CD8-positive, alpha-beta memory T cell (primary cell): Measurements from ENCODE around the gene MAEA. TPM values are rescaled to one million over a fixed set of nuclear protein-coding genes. Genes with fewer than 3 reads are reported as not detected.
A peak's percentile ranks its signal among the peaks of the same experiment; 100 is the strongest.
"Not testable (repeated sequence)": the region's sequence is repeated elsewhere in the genome, so short reads cannot be mapped to it uniquely, and the experiment has no call there.

Experiments
- CTCF ChIA-PET: fragments of 350-600 bp; sonication (Branson Sonifier 250); formaldehyde crosslinking; loops from one replicate; lab custom pipeline; 2021; ENCODE audit warnings: antibody characterized with exemption; lab: Charles Lee
- POLR2A ChIA-PET: fragments of 350-600 bp; sonication (Branson Sonifier 250); formaldehyde crosslinking; loops from one replicate; lab custom pipeline; 2021; ENCODE audit warnings: antibody characterized with exemption; lab: Charles Lee
- DNase-seq, 5 donors: peaks; one replicate each; pipeline versions ENCODE4 v3.0.0 to v3.0.0-alpha.2; 2020 to 2022; ENCODE audit warnings: mixed read lengths in 1 of 5
- H3K27ac ChIP-seq: one replicate; pipeline ENCODE4 v1.7.0; 2013; ENCODE audit warnings: low read depth, mild to moderate bottlenecking, low read length, moderate library complexity
- H3K27me3 ChIP-seq: 2 replicates; pipeline ENCODE4 v1.7.0; 2013; ENCODE audit warnings: low read length, mild to moderate bottlenecking; ENCODE audit not compliant: insufficient read depth, poor library complexity, severe bottlenecking
- H3K36me3 ChIP-seq: 2 replicates; pipeline ENCODE4 v1.7.0; 2013; ENCODE audit warnings: mild to moderate bottlenecking, low read length, moderate library complexity; ENCODE audit not compliant: insufficient read depth
- H3K4me1 ChIP-seq: 2 replicates; pipeline ENCODE4 v1.7.0; 2013; ENCODE audit warnings: mild to moderate bottlenecking, low read length, moderate library complexity; ENCODE audit not compliant: insufficient read depth
- H3K4me3 ChIP-seq: 2 replicates; pipeline ENCODE4 v1.7.0; 2013; ENCODE audit warnings: mild to moderate bottlenecking, low read length
- H3K9me3 ChIP-seq: 2 replicates; pipeline ENCODE4 v1.7.0; 2013; ENCODE audit warnings: mild to moderate bottlenecking, low read length
- H3K27ac Mint-ChIP-seq, 8 donors: one replicate each; pipeline ENCODE4 v1.8.0; 2020 to 2021; ENCODE audit warnings: mixed read lengths in 8 of 8, mild to moderate bottlenecking in 6 of 8, inconsistent platforms in 3 of 8, moderate library complexity in 3 of 8
- H3K27me3 Mint-ChIP-seq, 2 donors: one replicate each; pipeline ENCODE4 v1.8.0; 2020 to 2021; ENCODE audit warnings: mixed read lengths in 2 of 2, mild to moderate bottlenecking in 1 of 2, moderate library complexity in 1 of 2
- H3K36me3 Mint-ChIP-seq, 3 donors: one replicate each; pipeline ENCODE4 v1.8.0; 2020 to 2021; ENCODE audit warnings: mixed read lengths in 3 of 3, inconsistent platforms in 1 of 3, mild to moderate bottlenecking in 1 of 3
- H3K4me1 Mint-ChIP-seq, 3 donors: one replicate each; pipeline ENCODE4 v1.8.0; 2020 to 2021; ENCODE audit warnings: mixed read lengths in 3 of 3, inconsistent platforms in 1 of 3, mild to moderate bottlenecking in 1 of 3
- H3K4me3 Mint-ChIP-seq, 7 donors: one replicate each; pipeline ENCODE4 v1.8.0; 2020 to 2021; ENCODE audit warnings: mixed read lengths in 7 of 7, mild to moderate bottlenecking in 6 of 7, moderate library complexity in 4 of 7, inconsistent platforms in 2 of 7
- H3K9me3 Mint-ChIP-seq, 5 donors: one replicate each; pipeline ENCODE4 v1.8.0; 2020 to 2022; ENCODE audit warnings: mixed read lengths in 5 of 5, mild to moderate bottlenecking in 3 of 5, moderate library complexity in 2 of 5, inconsistent platforms in 1 of 5
- polyA plus RNA-seq: library from polyadenylated mRNA; unstranded; fragments of 300-500 nt; fragmentation: Illumina TruSeq; gene quantifications from one replicate; pipeline ENCODE4 v1.2.3, GENCODE V29; 2021
- total RNA-seq, 2 experiments: library from RNA; stranded (reverse); gene quantifications; one replicate each; pipeline ENCODE4 v1.2.3, GENCODE V29; 2021

The MAEA gene
- total and polyA plus RNA-seq, 3 experiments from 2014 or later: 59.4 to 75.3 (median 63.8) TPM

DNA sequence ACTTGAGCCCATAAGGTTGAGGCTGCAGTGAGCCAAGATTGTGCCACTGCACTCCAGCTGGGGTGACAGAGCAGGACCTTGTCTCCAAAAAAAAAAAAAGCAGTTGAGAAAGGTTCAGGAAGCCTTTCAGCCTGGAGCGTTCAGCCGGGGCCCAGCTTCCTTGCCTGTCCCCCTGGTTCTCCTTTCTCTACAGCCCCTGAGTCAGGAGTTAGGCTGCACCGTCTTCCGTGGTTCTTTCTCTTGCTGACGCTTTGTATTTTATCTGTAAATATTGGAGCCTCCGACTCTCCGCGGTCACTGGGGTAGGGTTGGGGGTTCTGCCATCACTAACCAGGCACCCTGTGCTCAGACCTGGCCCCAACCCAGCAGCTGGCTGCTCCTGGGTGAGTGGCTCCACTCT, 43.6 kb downstream of the MAEA start:
- POLR2A ChIA-PET: no interaction called here
- peaks cover 26% of the 10 kb centered on the region for H3K36me3 ChIP-seq

GRCh38 chr4:1333851-1334578, 44.3 kb downstream of the MAEA start:
- DNase-seq, H3K9me3 ChIP-seq, H3K4me3 ChIP-seq, POLR2A ChIA-PET, H3K9me3 Mint-ChIP-seq, H3K27me3 Mint-ChIP-seq, H3K27ac ChIP-seq, H3K27me3 ChIP-seq: not testable (repeated sequence)
- H3K36me3 ChIP-seq: peaks cover 30% of the 10 kb centered on the region
- H3K4me1 ChIP-seq: peaks cover 32% of the 10 kb centered on the region
- peaks cover 29 to 52% (median 49%) of the 10 kb centered on the region in 3 donors for H3K4me1 Mint-ChIP-seq
- CTCF ChIA-PET: interaction anchor here (1.4 kb wide), 1 partner anchor 18 kb away, joined by 3 read pairs; no protein-coding TSS in a partner anchor
- H3K4me3 Mint-ChIP-seq: peak overlapping the region in 1 of 7 donors; percentile 36
- peaks cover 15 to 66% (median 25%) of the 10 kb centered on the region in 3 donors for H3K36me3 Mint-ChIP-seq
- peak overlapping the region in 7 of 8 donors; percentile 18 to 94 (median 64) for H3K27ac Mint-ChIP-seq

More for the DNA sequence above, 43.6 kb downstream of the MAEA start:
- peaks cover 14 to 65% (median 24%) of the 10 kb centered on the region in 3 donors for H3K36me3 Mint-ChIP-seq
- peaks cover 31 to 54% (median 50%) of the 10 kb centered on the region in 3 donors for H3K4me1 Mint-ChIP-seq
- DNase-seq: no peak
- H3K4me1 ChIP-seq: peaks cover 37% of the 10 kb centered on the region
- CTCF ChIA-PET: interaction anchor here (1.8 kb wide), 1 partner anchor 13 kb away, joined by 8 read pairs; the partner anchor contains the start of gene UVSSA
- no peak overlapping the region for H3K27ac ChIP-seq
- H3K27ac Mint-ChIP-seq: no peak overlapping the region
- H3K27me3 ChIP-seq: no peaks in the 10 kb centered on the region
- H3K4me3 Mint-ChIP-seq: no peak overlapping the region
- no peaks in the 10 kb centered on the region for H3K9me3 ChIP-seq
- no peaks in the 10 kb centered on the region for H3K27me3 Mint-ChIP-seq
- peaks cover 0 to 3% (median 0%) of the 10 kb centered on the region in 5 donors for H3K9me3 Mint-ChIP-seq
- H3K4me3 ChIP-seq: no peak overlapping the region

GRCh38 chr4:1334579-1334895, 44.8 kb downstream of the MAEA start:
- Histone ChIP-seq H3K4me1 (peaks cover 27% of the 10 kb centered on the region), H3K27me3 (no peaks in the 10 kb centered on the region), H3K4me3 (no peak overlapping the region), H3K27ac (no peak overlapping the region), H3K9me3 (no peaks in the 10 kb centered on the region), H3K36me3 (peaks cover 35% of the 10 kb centered on the region)
- Mint-ChIP-seq H3K4me1 (peaks cover 24 to 47% (median 43%) of the 10 kb centered on the region in 3 donors), H3K27me3 (peaks cover 0 to 1% of the 10 kb centered on the region in 2 donors), H3K9me3 (peaks cover 0 to 3% (median 0%) of the 10 kb centered on the region in 5 donors), H3K36me3 (peaks cover 15 to 66% (median 25%) of the 10 kb centered on the region in 3 donors), H3K27ac (peak overlapping the region in 7 of 8 donors; percentile 18 to 94 (median 81)), H3K4me3 (no peak overlapping the region)
- CTCF ChIA-PET: interaction anchor here (1.4 kb wide), 1 partner anchor 18 kb away, joined by 3 read pairs; no protein-coding TSS in a partner anchor
- DNase-seq: no peak
- POLR2A ChIA-PET: no interaction called here

GRCh38 chr4:1335193-1335883, 45.6 kb downstream of the MAEA start:
- H3K27me3 Mint-ChIP-seq, DNase-seq, H3K4me3 ChIP-seq, H3K27me3 ChIP-seq, H3K4me3 Mint-ChIP-seq, POLR2A ChIA-PET, H3K9me3 Mint-ChIP-seq, H3K27ac ChIP-seq, H3K9me3 ChIP-seq: not testable (repeated sequence)
- peak overlapping the region in 6 of 8 donors; percentile 18 to 94 (median 82) for H3K27ac Mint-ChIP-seq
- peaks cover 15 to 73% (median 25%) of the 10 kb centered on the region in 3 donors for H3K36me3 Mint-ChIP-seq
- peaks cover 18 to 39% (median 38%) of the 10 kb centered on the region in 3 donors for H3K4me1 Mint-ChIP-seq
- CTCF ChIA-PET: interaction anchor here (1.1 to 1.4 kb wide), 2 partner anchors 17 to 20 kb away, joined by 3 read pairs; no protein-coding TSS in a partner anchor
- Histone ChIP-seq H3K4me1 (peaks cover 19% of the 10 kb centered on the region), H3K36me3 (peaks cover 40% of the 10 kb centered on the region)

GRCh38 chr4:1336088-1336491, 46.4 kb downstream of the MAEA start:
- DNase-seq: no peak
- Mint-ChIP-seq H3K27ac (peak overlapping the region in 7 of 8 donors; percentile 0 to 94 (median 80)), H3K4me1 (peaks cover 12 to 31% (median 31%) of the 10 kb centered on the region in 3 donors), H3K4me3 (peak overlapping the region in 1 of 7 donors; percentile 27), H3K27me3 (peaks cover 0 to 1% of the 10 kb centered on the region in 2 donors), H3K36me3 (peaks cover 15 to 76% (median 22%) of the 10 kb centered on the region in 3 donors), H3K9me3 (no peaks in the 10 kb centered on the region)
- peaks cover 40% of the 10 kb centered on the region for H3K36me3 ChIP-seq
- H3K27ac ChIP-seq: no peak overlapping the region
- POLR2A ChIA-PET: no interaction called here
- H3K9me3 ChIP-seq: no peaks in the 10 kb centered on the region
- no peaks in the 10 kb centered on the region for H3K27me3 ChIP-seq
- peaks cover 12% of the 10 kb centered on the region for H3K4me1 ChIP-seq
- H3K4me3 ChIP-seq: no peak overlapping the region
- CTCF ChIA-PET: no interaction called here

DNA sequence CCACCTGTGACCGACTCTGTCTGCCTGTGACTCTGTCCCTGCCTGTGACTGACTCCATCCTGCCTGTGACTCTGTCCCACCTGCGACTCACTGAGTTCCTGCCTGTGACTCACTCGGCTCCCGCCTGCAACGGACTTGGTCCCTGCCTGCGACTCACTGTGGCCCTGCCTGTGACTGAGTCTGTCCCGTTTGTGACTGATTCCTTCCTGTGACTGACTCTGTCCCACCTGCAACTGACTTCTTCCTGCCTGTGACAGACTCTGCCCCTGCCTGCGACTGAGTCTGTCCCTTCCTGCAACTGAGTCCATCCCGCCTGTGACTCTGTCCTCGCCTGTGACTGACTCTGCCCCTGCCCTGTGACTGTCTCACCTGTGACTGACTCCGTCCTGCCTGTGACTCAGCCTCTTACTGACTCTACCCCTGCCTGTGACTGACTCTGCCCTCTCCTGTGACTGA, 47.7 kb downstream of the MAEA start:
- DNase-seq: peak in 1 of 5 donors; percentile 39
- CTCF ChIA-PET: no interaction called here
- H3K36me3 Mint-ChIP-seq: peaks cover 15 to 81% (median 22%) of the 10 kb centered on the region in 3 donors

DNA sequence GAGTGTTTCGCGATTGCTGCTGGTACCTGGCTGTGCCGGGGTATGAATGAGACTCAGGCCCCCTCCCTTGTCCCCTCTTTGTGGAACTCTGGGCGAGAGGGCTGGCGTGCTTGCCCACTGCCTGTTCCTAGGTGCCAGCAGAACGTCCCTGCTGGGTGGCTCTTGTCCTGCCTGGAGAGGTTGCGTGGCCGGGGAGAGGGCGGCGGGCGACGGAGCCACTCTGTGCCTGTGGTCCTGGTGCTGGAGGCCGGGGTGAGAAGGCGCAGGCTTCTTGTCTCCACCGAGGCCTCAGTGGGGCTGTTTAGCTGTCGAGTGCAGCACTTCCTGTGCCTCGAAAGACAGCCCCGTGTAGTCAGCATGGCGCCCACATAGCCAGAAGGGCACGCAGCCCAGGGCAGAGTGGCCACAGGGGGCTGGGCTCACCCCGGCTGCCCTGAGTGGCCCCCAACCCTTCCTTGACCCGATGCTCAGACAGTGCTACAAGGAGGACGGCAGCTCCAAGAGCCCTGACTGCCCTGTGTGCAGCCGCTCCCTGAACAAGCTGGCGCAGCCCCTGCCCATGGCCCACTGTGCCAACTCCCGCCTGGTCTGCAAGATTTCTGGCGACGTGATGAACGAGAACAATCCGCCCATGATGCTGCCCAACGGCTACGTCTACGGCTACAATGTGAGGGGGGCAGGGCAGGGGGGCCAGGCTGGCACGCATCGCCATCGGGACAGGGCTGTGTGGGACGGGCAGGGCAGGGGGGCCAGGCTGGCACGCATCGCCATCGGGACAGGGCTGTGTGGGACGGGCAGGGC, 48.5 kb downstream of the MAEA start:
- no peak overlapping the region for H3K4me3 ChIP-seq
- H3K27me3 Mint-ChIP-seq: peaks cover 0 to 1% of the 10 kb centered on the region in 2 donors
- peaks cover 15 to 75% (median 22%) of the 10 kb centered on the region in 3 donors for H3K36me3 Mint-ChIP-seq
- peaks cover 3 to 22% (median 21%) of the 10 kb centered on the region in 3 donors for H3K4me1 Mint-ChIP-seq
- no peaks in the 10 kb centered on the region for H3K27me3 ChIP-seq
- H3K36me3 ChIP-seq: peaks cover 45% of the 10 kb centered on the region
- ChIA-PET POLR2A (no interaction called here), CTCF (no interaction called here)
- H3K27ac ChIP-seq: no peak overlapping the region
- DNase-seq: no peak
- H3K4me1 ChIP-seq: no peaks in the 10 kb centered on the region
- H3K9me3 ChIP-seq: no peaks in the 10 kb centered on the region
- H3K4me3 Mint-ChIP-seq: no peak overlapping the region
- H3K27ac Mint-ChIP-seq: peak overlapping the region in 5 of 8 donors; percentile 9 to 94 (median 74)
- no peaks in the 10 kb centered on the region for H3K9me3 Mint-ChIP-seq

More for the DNA sequence above, 47.7 kb downstream of the MAEA start:
- H3K9me3 ChIP-seq: no peaks in the 10 kb centered on the region
- peak overlapping the region in 1 of 7 donors; percentile 40 for H3K4me3 Mint-ChIP-seq
- H3K4me1 ChIP-seq: no peaks in the 10 kb centered on the region
- peaks cover 45% of the 10 kb centered on the region for H3K36me3 ChIP-seq
- H3K9me3 Mint-ChIP-seq: no peaks in the 10 kb centered on the region
- POLR2A ChIA-PET: no interaction called here
- H3K27me3 Mint-ChIP-seq: peaks cover 0 to 1% of the 10 kb centered on the region in 2 donors
- no peak overlapping the region for H3K27ac ChIP-seq
- H3K4me3 ChIP-seq: no peak overlapping the region
- H3K4me1 Mint-ChIP-seq: peaks cover 4 to 22% (median 21%) of the 10 kb centered on the region in 3 donors
- no peaks in the 10 kb centered on the region for H3K27me3 ChIP-seq
- peak overlapping the region in 7 of 8 donors; percentile 29 to 94 (median 84) for H3K27ac Mint-ChIP-seq
